ENCODE data around the gene TAB3. TPM values are rescaled to one million over a fixed set of nuclear protein-coding genes. Genes with fewer than 3 reads are reported as not detected.

The TAB3 gene
- total and polyA plus RNA-seq, 2 of the 4 experiments (the other 2 are of a cell fraction): 4.7 to 6.4 TPM

DNA sequence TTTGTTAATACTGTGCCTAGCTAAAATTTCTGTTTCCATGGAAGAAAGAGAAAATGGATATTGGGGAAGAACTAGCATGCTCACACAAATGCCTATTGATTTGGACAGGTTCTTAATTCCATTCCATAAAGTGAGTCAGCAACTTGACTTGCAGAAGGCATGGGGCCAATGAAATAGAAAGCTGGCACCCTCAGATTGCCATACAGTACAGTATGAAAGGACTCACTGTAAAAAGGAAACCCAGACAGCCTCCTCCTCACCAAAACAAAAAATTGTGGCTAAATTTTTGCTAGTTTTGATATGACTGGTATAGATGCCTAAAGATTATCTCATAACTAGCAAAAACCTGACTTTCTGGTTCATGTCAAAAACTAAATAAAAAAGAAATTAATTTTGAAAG is 11.2 kb upstream of the TAB3 start:
- Histone ChIP-seq H2AFZ (replicated peaks; ENCODE audit: low read length, poor library complexity) (no peak overlapping the region), H2AK9ac (replicated peaks; ENCODE audit: low read depth, low read length, poor library complexity) (no peak overlapping the region), H3K9me3 (ENCODE audit: control insufficient read depth, insufficient read depth, low read length) (no peaks in the 10 kb centered on the region), H3K23ac (ENCODE audit: low read depth, low read length) (no peak overlapping the region), H3K56ac (ENCODE audit: extremely low read depth, insufficient read depth, low read length) (no peak overlapping the region), H3K27me3 (ENCODE audit: control insufficient read depth, insufficient read depth, low read length) (peaks cover 2% of the 10 kb centered on the region; the same call in 1 of the 2 replicates), H3K4me3 (ENCODE audit: insufficient read depth, low read depth, low read length) (no peak overlapping the region), H3K4me1 (ENCODE audit: control insufficient read depth, insufficient read depth, low read length) (no peaks in the 10 kb centered on the region), H3K79me1 (ENCODE audit: low read depth in 1 of 2, low read length in 2 of 2) (no peaks in the 10 kb centered on the region), H2BK20ac (ENCODE audit: low read depth, low read length) (no peak overlapping the region), H3K4me2 (ENCODE audit: low read depth, low read length) (no peak overlapping the region), H3K9me1 (ENCODE audit: insufficient read depth, low read length) (no peaks in the 10 kb centered on the region), H2BK15ac (ENCODE audit: low read depth, low read length) (no peak overlapping the region), H3K36me3 (ENCODE audit: control insufficient read depth, insufficient read depth, low read length) (no peaks in the 10 kb centered on the region), H3K4ac (ENCODE audit: low read depth, low read length) (no peak overlapping the region), H2AK5ac (ENCODE audit: low read depth, low read length) (no peak overlapping the region), H4K91ac (ENCODE audit: insufficient read depth, low read depth, low read length) (no peak overlapping the region), H3K9ac (ENCODE audit: low read depth, low read length) (no peak overlapping the region), H4K20me1 (ENCODE audit: insufficient read depth, low read length) (no peaks in the 10 kb centered on the region), H2BK120ac (ENCODE audit: low read depth, low read length) (no peak overlapping the region), H4K5ac (ENCODE audit: low read depth, low read length) (no peak overlapping the region), H3K14ac (replicated peaks; ENCODE audit: low read depth, low read length) (no peak overlapping the region), H3K18ac (ENCODE audit: low read depth, low read length) (no peak overlapping the region), H2BK5ac (ENCODE audit: low read depth, low read length, poor library complexity, severe bottlenecking) (no peak overlapping the region), H4K8ac (ENCODE audit: low read depth in 2 of 2, low read length in 2 of 2) (no peak overlapping the region), H3K27ac (ENCODE audit: insufficient read depth, low read length) (no peak overlapping the region)
- TF ChIP-seq FOS (IDR thresholded peaks at IDR 0.05; ENCODE audit: low read depth, low read length) (no peak), RCOR1 (IDR thresholded peaks at IDR 0.05; ENCODE audit: insufficient replicate concordance, low read length) (no peak), NFE2L2 (IDR thresholded peaks at IDR 0.05; ENCODE audit: low read depth, low read length) (no peak), BHLHE40 (IDR thresholded peaks at IDR 0.05; ENCODE audit: low read depth, low read length) (no peak), USF2 (IDR thresholded peaks at IDR 0.05; ENCODE audit: low read depth, low read length) (no peak), CTCF (conservative IDR thresholded peaks at IDR 0.05; ENCODE audit: low read depth, low read length) (no peak), CHD1 (IDR thresholded peaks at IDR 0.05; ENCODE audit: low read depth, low read length) (no peak), RFX5 (IDR thresholded peaks at IDR 0.05; ENCODE audit: low read depth, low read length) (no peak), POLR2A (IDR thresholded peaks at IDR 0.05; ENCODE audit: low read depth, low read length) (no peak), SMC3 (IDR thresholded peaks at IDR 0.05; ENCODE audit: low read depth, low read length) (no peak), CEBPB (IDR thresholded peaks at IDR 0.05; ENCODE audit: low read depth, low read length) (no peak), MAFK (IDR thresholded peaks at IDR 0.05; ENCODE audit: low read depth, low read length) (no peak)
- TF ChIP-seq, protein P1, sequence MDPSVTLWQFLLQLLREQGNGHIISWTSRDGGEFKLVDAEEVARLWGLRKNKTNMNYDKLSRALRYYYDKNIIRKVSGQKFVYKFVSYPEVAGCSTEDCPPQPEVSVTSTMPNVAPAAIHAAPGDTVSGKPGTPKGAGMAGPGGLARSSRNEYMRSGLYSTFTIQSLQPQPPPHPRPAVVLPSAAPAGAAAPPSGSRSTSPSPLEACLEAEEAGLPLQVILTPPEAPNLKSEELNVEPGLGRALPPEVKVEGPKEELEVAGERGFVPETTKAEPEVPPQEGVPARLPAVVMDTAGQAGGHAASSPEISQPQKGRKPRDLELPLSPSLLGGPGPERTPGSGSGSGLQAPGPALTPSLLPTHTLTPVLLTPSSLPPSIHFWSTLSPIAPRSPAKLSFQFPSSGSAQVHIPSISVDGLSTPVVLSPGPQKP (IDR thresholded peaks at IDR 0.05; ENCODE audit: borderline replicate concordance, low read depth, low read length): no peak
- POLR2A ChIA-PET (ENCODE audit: unreplicated experiment): no interaction called here
- in situ Hi-C loops (cut with MboI; ENCODE audit: low sequenced_read_pairs) (no loop called here), intact Hi-C loops (cut with micrococcal nuclease) (no loop called here), dilution Hi-C loops (cut with HindIII; ENCODE audit: low sequenced_read_pairs, unreplicated experiment) (no loop called here)
- ATAC-seq (ENCODE audit: low read depth) (no peak), DNase-seq (no peak)
- CTCF ChIA-PET: no interaction called here
- BruUV-seq (replicated peaks): no TSS peak

All from IMR-90 (cell line).